ENCODE measurements around the gene CDX1. TPM values are rescaled to one million over a fixed set of nuclear protein-coding genes. Genes with fewer than 3 reads are reported as not detected.

CDX1 gene
- total RNA-seq, 2 donors from 2014 or later, result not detected

- H3K9me3 Mint-ChIP-seq, result no peaks in the 10 kb centered on the region
- Histone ChIP-seq H3K27ac (ENCODE audit: low read depth, low read length) (no peak overlapping the region), H3K27me3 (ENCODE audit: control insufficient read depth, insufficient read depth, low read length, poor library complexity, severe bottlenecking) (no peaks in the 10 kb centered on the region), H3K4me3 (ENCODE audit: low read length) (no peak overlapping the region), H3K9ac (ENCODE audit: extremely low read depth, low read length, poor library complexity, severe bottlenecking) (no peak overlapping the region), H3K4me1 (ENCODE audit: control insufficient read depth, insufficient read depth, low read length) (peaks cover 3% of the 10 kb centered on the region), H3K36me3 (ENCODE audit: control insufficient read depth, insufficient read depth, low read length) (no peaks in the 10 kb centered on the region), H3K9me3 (ENCODE audit: control insufficient read depth, low read length) (no peaks in the 10 kb centered on the region)
- H3K27ac Mint-ChIP-seq, result no peak overlapping the region
- peak; percentile 26 for DNase-seq
- WGBS, 2 experiments (ENCODE audit: insufficient coverage in 1 of 2, insufficient read length in 1 of 2), result 89 to 98% methylated on average over 9 to 10 of the region's 10 CpGs
- TF ChIP-seq, protein P1, sequence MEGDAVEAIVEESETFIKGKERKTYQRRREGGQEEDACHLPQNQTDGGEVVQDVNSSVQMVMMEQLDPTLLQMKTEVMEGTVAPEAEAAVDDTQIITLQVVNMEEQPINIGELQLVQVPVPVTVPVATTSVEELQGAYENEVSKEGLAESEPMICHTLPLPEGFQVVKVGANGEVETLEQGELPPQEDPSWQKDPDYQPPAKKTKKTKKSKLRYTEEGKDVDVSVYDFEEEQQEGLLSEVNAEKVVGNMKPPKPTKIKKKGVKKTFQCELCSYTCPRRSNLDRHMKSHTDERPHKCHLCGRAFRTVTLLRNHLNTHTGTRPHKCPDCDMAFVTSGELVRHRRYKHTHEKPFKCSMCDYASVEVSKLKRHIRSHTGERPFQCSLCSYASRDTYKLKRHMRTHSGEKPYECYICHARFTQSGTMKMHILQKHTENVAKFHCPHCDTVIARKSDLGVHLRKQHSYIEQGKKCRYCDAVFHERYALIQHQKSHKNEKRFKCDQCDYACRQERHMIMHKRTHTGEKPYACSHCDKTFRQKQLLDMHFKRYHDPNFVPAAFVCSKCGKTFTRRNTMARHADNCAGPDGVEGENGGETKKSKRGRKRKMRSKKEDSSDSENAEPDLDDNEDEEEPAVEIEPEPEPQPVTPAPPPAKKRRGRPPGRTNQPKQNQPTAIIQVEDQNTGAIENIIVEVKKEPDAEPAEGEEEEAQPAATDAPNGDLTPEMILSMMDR (conservative IDR thresholded peaks at IDR 0.05), result no peak
- H3K4me3 Mint-ChIP-seq, result no peak overlapping the region
- H3K36me3 Mint-ChIP-seq (ENCODE audit: low read depth), result no peaks in the 10 kb centered on the region
- peaks cover 1% of the 10 kb centered on the region for H3K27me3 Mint-ChIP-seq (ENCODE audit: insufficient read depth)
- H3K4me1 Mint-ChIP-seq, result peaks cover 11% of the 10 kb centered on the region
These were observed 47.0 kb upstream of the CDX1 start for GRCh38 chr5:150119421-150120061.

DNA sequence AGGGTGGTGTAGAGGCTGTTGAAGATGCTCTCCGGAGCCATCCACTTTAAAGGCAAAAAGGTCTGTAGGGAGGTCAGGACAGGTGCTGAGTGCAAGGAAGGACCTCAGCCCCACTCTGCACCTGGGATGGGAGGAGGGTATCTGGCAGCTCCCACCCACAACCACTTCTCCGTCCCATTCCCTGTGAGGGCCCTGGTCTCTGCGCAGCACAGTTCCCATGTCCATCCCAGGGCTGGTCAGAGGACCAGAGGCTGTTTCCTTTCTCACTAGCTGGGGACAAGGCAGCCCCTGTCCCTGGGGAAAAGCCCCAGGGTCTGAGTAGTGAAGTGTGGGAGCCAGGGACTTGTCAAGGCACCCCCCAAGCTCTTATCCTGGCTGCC is 46.5 kb upstream of the CDX1 start:
- no peak overlapping the region for H3K4me3 ChIP-seq (ENCODE audit: low read length)
- H3K36me3 ChIP-seq (ENCODE audit: control insufficient read depth, insufficient read depth, low read length), result no peaks in the 10 kb centered on the region
- Mint-ChIP-seq H3K27me3 (ENCODE audit: insufficient read depth) (peaks cover 1% of the 10 kb centered on the region), H3K9me3 (no peaks in the 10 kb centered on the region), H3K36me3 (ENCODE audit: low read depth) (no peaks in the 10 kb centered on the region), H3K4me1 (peaks cover 11% of the 10 kb centered on the region), H3K27ac (no peak overlapping the region), H3K4me3 (no peak overlapping the region)
- no peak overlapping the region for H3K27ac ChIP-seq (ENCODE audit: low read depth, low read length)
- H3K27me3 ChIP-seq (ENCODE audit: control insufficient read depth, insufficient read depth, low read length, poor library complexity, severe bottlenecking), result no peaks in the 10 kb centered on the region
- peaks cover 3% of the 10 kb centered on the region for H3K4me1 ChIP-seq (ENCODE audit: control insufficient read depth, insufficient read depth, low read length)
- no peaks in the 10 kb centered on the region for H3K9me3 ChIP-seq (ENCODE audit: control insufficient read depth, low read length)
- no peak for DNase-seq
- H3K9ac ChIP-seq (ENCODE audit: extremely low read depth, low read length, poor library complexity, severe bottlenecking), result no peak overlapping the region
- TF ChIP-seq, protein P1 (conservative IDR thresholded peaks at IDR 0.05), result no peak
- 79 to 100% methylated on average over 1 to 3 of the region's 3 CpGs for WGBS, 2 experiments (ENCODE audit: insufficient coverage in 1 of 2, insufficient read length in 1 of 2)

DNA sequence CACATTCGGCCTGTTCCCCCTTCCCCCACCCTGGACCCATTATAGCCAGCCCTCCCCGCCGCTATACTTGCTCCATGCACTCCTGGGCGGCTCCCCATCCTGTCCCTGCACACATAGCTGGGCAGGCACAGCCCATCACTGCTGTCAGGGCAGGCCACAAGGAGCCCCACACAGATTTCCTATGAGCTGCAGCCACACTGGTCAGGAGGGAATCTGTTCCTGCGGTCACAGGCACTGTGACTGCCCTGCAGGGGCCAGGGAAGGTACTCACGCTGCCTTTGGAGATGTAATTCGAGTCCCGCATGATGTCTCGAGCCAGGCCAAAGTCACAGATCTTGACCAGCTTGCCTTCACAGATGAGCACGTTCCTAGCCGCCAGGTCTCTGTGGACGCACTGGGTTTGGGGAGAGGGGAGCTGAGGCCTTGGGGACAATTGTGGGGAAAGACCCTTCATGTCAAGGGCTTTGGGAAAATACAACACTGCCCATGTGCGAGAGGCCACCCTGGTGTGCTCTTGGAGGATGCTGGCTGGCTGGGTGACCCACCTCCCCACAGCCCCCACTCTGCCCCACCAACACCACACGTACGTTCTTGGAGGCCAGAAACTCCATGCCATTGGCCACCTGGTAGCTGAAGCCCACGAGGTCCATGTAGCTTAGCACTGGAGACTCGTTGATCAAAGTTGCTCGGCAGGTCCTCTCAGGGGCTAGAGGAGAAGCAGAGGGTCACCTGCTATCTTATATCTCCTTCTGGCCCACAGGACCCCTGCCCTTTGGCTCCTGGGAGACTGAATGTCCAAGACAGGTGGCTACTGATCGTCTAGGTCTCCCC is 45.7 kb upstream of the CDX1 start:
- Mint-ChIP-seq H3K4me3 (no peak overlapping the region), H3K4me1 (peaks cover 13% of the 10 kb centered on the region), H3K36me3 (ENCODE audit: low read depth) (no peaks in the 10 kb centered on the region), H3K27ac (no peak overlapping the region), H3K27me3 (ENCODE audit: insufficient read depth) (peaks cover 3% of the 10 kb centered on the region), H3K9me3 (no peaks in the 10 kb centered on the region)
- Histone ChIP-seq H3K4me3 (ENCODE audit: low read length) (no peak overlapping the region), H3K36me3 (ENCODE audit: control insufficient read depth, insufficient read depth, low read length) (no peaks in the 10 kb centered on the region), H3K27ac (ENCODE audit: low read depth, low read length) (no peak overlapping the region), H3K9ac (ENCODE audit: extremely low read depth, low read length, poor library complexity, severe bottlenecking) (no peak overlapping the region), H3K9me3 (ENCODE audit: control insufficient read depth, low read length) (no peaks in the 10 kb centered on the region), H3K27me3 (ENCODE audit: control insufficient read depth, insufficient read depth, low read length, poor library complexity, severe bottlenecking) (no peaks in the 10 kb centered on the region), H3K4me1 (ENCODE audit: control insufficient read depth, insufficient read depth, low read length) (peaks cover 3% of the 10 kb centered on the region)
- DNase-seq, result peak; percentile 63
- TF ChIP-seq, protein P1 (conservative IDR thresholded peaks at IDR 0.05), result no peak
- 78 to 90% methylated on average over 12 to 19 of the region's 19 CpGs for WGBS, 2 experiments (ENCODE audit: insufficient coverage in 1 of 2, insufficient read length in 1 of 2)
